ENCODE results near the gene SMPD2. TPM values are rescaled to one million over a fixed set of nuclear protein-coding genes. Genes with fewer than 3 reads are reported as not detected.

Gene SMPD2
- total and polyA plus RNA-seq, 2 donors (not counting 3 experiments of a cell fraction or from before 2014, with no cell fraction given), result 6.9 to 10.0 TPM

DNA sequence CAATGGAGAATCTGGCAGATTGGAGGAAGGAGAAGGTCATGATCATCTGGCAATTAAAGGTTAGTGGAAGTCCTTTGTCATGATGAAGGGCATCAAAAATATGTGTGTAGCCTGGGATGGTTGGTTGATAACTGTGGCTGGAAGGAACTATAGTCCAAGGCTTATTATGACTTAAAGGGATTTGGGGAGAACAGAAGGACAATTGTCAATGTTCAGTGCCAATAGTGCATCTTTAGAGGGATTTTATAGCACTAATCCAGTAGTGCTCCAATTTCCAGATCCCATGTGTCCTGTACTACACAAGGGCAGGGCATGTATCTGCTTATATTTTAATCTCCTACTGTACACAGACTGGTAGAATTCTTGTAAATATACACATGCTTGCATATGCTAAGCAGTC, 47.5 kb downstream of the SMPD2 start:
- H3K27me3 ChIP-seq (ENCODE audit: control insufficient read depth in 2 of 2, insufficient read depth in 2 of 2, low read length in 2 of 2), result peaks cover 20 to 27% of the 10 kb centered on the region in 2 experiments
- ChIA-PET CTCF (no interaction called here), POLR2A (interaction anchor here (0.7 kb wide), 1 partner anchor 418 kb away, joined by 4 read pairs; no protein-coding TSS in a partner anchor)
- intact Hi-C loops (cut with micrococcal nuclease), result no loop called here
- H3K4me3 ChIP-seq (replicated peaks in 1 of 3; ENCODE audit: insufficient read depth in 1 of 3, low read depth in 1 of 3, low read length in 3 of 3), result no peak overlapping the region
- no peak overlapping the region for H2AFZ ChIP-seq (ENCODE audit: low read depth, low read length)
- H3K36me3 ChIP-seq (ENCODE audit: control insufficient read depth in 2 of 2, extremely low read depth in 1 of 2, insufficient read depth in 2 of 2, low read length in 2 of 2), result no peaks in the 10 kb centered on the region
- H3K4me2 ChIP-seq (ENCODE audit: insufficient read depth, low read length), result no peak overlapping the region
- TF ChIP-seq JUN (IDR thresholded peaks at IDR 0.05; ENCODE audit: borderline replicate concordance, insufficient read depth, insufficient read length, low read depth), result no peak
- no peak for TF ChIP-seq EZH2 (IDR thresholded peaks at IDR 0.05; ENCODE audit: borderline replicate concordance, low read depth, low read length, severe bottlenecking)
- TF ChIP-seq, protein P1, sequence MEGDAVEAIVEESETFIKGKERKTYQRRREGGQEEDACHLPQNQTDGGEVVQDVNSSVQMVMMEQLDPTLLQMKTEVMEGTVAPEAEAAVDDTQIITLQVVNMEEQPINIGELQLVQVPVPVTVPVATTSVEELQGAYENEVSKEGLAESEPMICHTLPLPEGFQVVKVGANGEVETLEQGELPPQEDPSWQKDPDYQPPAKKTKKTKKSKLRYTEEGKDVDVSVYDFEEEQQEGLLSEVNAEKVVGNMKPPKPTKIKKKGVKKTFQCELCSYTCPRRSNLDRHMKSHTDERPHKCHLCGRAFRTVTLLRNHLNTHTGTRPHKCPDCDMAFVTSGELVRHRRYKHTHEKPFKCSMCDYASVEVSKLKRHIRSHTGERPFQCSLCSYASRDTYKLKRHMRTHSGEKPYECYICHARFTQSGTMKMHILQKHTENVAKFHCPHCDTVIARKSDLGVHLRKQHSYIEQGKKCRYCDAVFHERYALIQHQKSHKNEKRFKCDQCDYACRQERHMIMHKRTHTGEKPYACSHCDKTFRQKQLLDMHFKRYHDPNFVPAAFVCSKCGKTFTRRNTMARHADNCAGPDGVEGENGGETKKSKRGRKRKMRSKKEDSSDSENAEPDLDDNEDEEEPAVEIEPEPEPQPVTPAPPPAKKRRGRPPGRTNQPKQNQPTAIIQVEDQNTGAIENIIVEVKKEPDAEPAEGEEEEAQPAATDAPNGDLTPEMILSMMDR (IDR thresholded peaks at IDR 0.05; ENCODE audit: extremely low read depth in 1 of 2, insufficient read depth in 1 of 2, low read depth in 1 of 2, low read length in 2 of 2), result no peak
- TF ChIP-seq MYC (IDR thresholded peaks at IDR 0.05; ENCODE audit: low read depth, low read length), result no peak
- no peak for TF ChIP-seq POLR2A (IDR thresholded peaks at IDR 0.05; ENCODE audit: low read depth, low read length)
- TF ChIP-seq FOS (IDR thresholded peaks at IDR 0.05; ENCODE audit: borderline replicate concordance, insufficient read depth, low read length), result no peak
- TF ChIP-seq POLR2AphosphoS5 (IDR thresholded peaks at IDR 0.05; ENCODE audit: insufficient read depth, low read depth, low read length), result no peak
- TF ChIP-seq GATA2 (IDR thresholded peaks at IDR 0.05; ENCODE audit: insufficient read depth, insufficient read length, low read depth, low read length), result no peak
- TF ChIP-seq, protein P2, sequence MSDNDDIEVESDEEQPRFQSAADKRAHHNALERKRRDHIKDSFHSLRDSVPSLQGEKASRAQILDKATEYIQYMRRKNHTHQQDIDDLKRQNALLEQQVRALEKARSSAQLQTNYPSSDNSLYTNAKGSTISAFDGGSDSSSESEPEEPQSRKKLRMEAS (IDR thresholded peaks at IDR 0.05; ENCODE audit: insufficient read depth, insufficient read length), result no peak
- no peak for DNase-seq (ENCODE audit: low read depth, low spot score)
- peaks cover 2% of the 10 kb centered on the region for H3K4me1 ChIP-seq (ENCODE audit: control insufficient read depth, extremely low read depth, insufficient read depth, low read length)
- no peak for FAIRE-seq
- H3K27ac ChIP-seq (ENCODE audit: insufficient read depth, low read depth, low read length), result no peak overlapping the region
- no peaks in the 10 kb centered on the region for H3K79me2 ChIP-seq (ENCODE audit: control insufficient read depth, insufficient read depth, low read length)
- no peak overlapping the region for H3K9ac ChIP-seq (replicated peaks; ENCODE audit: extremely low read depth, insufficient read depth, low read length)
- dilution Hi-C loops (cut with MboI; ENCODE audit: extremely low pct_ligation_motif_present, low sequenced_read_pairs), result no loop called here
- no TSS peak for BruUV-seq (replicated peaks)
- H3K9me1 ChIP-seq (replicated peaks; ENCODE audit: control insufficient read depth, extremely low read depth, insufficient read depth, low read length), result no peaks in the 10 kb centered on the region
- no peaks in the 10 kb centered on the region for H4K20me1 ChIP-seq (replicated peaks; ENCODE audit: control insufficient read depth, extremely low read depth, insufficient read depth, low read length)
- H3K9me3 ChIP-seq (replicated peaks; ENCODE audit: control insufficient read depth, insufficient read depth, low read length), result no peaks in the 10 kb centered on the region

Data from endothelial cell of umbilical vein (primary cell).